Stimulated activated CD4-positive, alpha-beta T cell treated with anti-CD3 and anti-CD28 coated beads, Interleukin-15, amount 100 ng/mL, for 1 hour (primary cell): ENCODE data around the gene ATRIP.

Source experiments
- DNase-seq, 2 donors: peaks; one replicate each; pipeline ENCODE4 v3.0.0-alpha.2; 2020; ENCODE audit warnings: low read depth in 1 of 2, low spot score in 1 of 2

The ATRIP gene

DNA sequence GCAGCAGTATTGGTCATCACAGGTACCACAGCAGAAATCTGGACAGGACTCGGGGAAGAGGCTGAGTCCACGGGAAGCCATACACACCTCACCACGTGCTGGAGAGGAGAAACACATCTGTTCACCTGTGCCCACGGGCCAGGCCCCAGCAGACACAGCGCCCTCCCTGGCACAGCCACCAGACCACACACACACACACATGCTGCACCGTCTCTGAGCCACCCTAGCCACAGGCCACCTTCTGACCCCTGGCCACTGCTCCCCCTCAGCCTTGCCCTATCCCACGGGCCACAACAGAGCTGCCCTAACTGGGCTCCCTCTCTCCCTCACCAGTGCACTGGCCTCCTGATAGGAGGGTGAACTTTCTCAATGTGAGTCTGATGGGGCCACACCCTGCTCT is 54.7 kb downstream of the ATRIP start:
- no peak for DNase-seq

DNA sequence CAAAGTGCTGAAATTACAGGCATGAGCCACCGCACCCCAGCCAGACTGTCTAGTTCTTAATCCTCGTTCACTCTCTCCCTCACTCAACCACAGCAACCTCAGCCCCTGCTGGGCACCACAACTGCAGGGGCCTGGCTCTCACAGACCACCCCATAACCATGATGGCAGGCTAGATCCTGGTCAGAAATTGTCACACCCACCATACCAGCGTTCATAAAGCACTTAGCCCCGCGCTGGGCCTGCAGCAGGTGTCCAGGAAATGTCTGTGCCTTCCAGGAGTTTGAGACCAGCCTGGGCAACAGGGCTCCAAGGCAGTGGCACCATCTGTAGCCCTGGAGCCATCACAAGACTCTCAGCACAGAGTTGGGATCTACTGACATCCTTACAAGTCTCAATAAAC is 55.6 kb downstream of the ATRIP start:
- DNase-seq = no peak

DNA sequence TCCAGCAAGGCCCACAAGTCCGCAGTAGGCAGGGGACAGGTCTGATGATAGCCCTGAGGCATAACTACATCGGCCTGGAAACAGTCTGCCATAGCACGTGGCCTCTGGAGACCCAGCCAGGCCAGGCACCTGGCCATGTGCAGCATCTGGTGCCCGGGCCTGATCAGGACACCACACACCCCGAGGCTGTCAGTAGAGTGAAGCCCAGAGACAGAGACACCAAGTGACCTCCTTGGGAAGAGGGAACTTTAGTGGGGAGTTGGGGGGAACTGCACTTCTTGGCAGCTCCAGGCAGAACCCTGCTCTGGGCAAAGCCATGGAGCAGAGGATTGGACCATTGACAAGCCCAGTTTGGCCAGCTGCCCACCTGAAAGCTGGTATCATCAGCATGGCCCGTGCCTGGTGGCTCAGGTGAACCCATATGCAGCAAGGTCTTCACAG is 56.2 kb downstream of the ATRIP start:
- DNase-seq = no peak

- no peak for DNase-seq
Measured at GRCh38 chr3:48503401-48504050, 57.0 kb downstream of the ATRIP start.

DNA sequence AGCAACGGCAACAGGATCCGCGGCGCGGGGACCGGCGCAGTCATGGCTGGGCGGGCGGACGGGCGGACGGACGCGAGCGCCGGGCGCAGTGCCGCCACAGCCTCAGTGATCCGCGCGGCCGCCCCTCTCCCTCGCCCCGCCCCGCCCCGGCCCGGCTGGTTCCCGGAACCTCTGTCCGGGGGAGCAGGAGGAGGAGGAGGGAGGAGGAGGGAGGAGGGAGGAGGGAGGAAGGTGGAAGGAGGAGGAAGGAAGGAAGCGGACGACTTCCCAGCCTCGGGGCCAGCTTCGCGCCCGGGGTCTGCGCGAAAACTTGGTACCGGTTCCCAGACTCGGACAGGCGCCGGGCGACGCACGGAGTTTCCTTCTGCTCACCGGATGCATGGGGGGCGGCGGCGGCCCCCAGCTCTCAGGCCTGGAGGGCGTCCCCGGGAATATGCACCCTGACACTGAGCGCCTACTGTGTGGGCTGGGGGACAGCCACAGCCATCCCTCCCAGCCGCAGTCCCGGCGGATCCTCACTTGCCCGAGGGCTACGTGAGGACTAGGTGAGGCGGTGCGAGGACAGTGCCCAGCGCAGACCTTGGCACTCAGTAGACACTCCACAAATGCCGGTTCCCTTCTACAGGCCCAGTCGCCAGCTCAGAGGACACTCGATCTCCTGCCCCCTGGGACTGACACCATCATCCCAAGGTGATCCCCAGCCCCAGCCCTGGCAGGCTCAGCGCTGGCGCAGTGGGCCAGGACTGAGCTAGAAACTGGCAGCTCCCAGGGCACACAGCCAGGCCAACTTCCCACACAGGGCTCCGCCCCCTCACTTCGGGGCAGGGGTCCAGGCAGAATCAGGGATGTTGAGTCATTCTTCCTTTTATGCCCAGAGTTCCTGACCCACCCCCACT is 57.8 kb downstream of the ATRIP start, which contains the start of gene SHISA5:
Gene SHISA5, minus strand, starts transcription at position 124 of the 896 bp plus-strand sequence. Its CDS starts 80 bp downstream, at position 44.
- peak; percentile 32 to 44 for DNase-seq

- no peak for DNase-seq
Measured at GRCh38 chr3:48505146-48505545, 58.6 kb downstream of the ATRIP start.

DNA sequence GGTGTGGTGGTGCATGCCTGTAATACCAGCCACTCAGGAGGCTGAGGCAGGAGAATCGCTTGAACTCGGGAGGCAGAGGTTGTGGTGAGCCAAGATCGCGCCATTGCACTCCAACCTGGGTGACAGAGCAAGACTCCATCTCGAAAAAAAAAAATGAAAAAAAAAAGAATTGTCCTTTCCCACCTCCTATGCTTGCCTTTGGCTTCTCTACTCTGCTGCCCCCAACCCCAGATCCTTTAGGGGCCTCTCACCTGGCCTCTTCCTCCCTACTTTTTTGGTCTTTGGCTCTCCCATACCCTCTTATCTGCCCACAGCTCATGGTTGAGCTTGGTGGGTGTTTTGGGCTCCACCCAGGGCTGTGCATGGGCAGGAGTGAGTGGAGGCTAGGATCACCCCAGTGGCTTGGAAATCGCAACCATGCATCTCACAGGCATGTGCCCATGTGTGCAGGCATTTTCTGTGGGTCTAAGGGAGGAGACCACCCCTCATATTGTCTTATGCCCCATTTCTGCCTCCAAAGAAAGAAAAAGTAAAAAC is 59.5 kb downstream of the ATRIP start:
- no peak for DNase-seq

DNA sequence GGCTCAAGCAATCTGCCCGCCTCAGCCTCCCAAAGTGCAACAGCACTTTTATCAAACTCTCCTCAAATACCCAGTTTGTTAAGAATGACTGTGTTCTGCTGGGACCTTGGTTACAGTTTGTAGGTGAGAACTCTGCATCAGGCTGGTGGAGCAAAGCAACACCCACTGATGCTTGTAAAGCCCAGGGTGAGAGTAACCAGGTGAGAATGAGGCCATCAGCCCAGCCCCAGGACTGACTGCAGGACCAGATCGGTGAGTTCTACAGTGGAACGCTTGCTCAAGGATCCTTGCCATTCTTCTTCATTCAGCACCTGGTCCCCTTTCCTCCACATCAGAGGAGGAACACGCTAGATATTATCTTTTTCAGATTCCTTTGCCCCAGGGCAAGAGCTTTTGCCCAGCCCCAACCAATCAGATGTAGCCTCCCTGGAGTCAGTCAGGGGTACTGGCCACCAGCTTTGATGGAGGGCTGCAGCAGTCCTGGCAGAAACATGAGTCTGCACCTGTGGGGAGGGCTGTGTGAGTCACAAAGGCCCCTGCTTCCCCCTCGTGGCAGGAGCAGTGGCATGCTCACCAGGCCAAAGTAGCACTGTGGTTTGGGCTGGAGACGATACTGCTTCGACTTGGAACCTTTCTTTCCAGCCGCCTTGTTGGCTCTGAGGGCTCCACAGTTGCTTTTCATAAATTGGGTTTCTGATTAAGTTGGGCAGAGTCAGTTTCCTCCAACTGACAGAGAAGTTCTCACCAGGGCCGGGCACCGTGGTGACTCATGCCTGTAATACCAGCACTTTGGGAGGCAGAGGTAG is 60.9 kb downstream of the ATRIP start:
- DNase-seq = peak; percentile 40 to 60

GRCh38 chr3:48511551-48511950 is 65.0 kb downstream of the ATRIP start:
- no peak for DNase-seq

DNA sequence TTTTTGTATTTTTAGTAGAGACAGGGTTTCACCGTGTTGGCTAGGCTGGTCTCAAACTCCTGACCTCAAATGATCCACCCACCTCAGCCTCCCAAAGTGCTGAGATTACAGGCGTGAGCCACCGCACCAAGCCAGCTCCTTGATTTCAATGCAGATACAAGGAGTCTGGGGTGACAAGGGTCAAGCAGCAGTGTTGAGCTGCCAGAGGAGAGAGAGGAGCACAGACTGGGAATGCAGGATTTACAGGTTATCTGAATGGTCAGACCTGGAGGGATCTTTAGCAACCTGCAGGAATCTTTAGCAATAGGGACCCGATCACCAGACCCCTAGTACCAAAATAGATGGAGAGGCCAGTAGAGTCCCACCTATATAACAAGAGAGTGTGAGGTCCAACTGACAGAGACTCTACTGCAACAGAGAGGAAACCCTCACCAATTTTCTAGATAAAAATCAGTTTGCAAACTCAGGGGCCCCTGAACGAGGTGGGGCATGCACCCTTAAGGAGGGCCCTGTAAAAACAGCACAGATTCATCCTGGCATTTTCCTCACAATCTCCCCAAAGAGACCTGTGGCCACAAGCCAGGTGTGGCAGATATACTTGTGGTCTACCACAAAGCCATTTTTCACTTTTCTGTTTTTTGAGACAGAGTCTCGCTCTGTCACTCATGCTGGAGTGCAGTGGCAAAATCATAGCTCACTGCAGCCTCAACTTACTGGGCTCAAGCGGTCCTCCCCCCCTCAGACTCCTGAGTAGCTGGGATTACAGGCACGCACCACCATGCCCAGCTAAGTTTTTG is 68.1 kb downstream of the ATRIP start:
- no peak for DNase-seq
